Peyer's patch (tissue), 4 donors: ENCODE results near the gene MEG3. TPM values are rescaled to one million over a fixed set of nuclear protein-coding genes. Genes with fewer than 3 reads are reported as not detected.

Experiments used
- DNase-seq, 3 donors: peaks; one replicate each; pipeline ENCODE4 v3.0.0-alpha.2; 2017 to 2019
- H3K27ac ChIP-seq, 4 donors: fragments of 200-600 bp; sonication (generic); one replicate each; pipeline ENCODE4 v1.5.1; 2016 to 2019
- H3K27me3 ChIP-seq, 2 donors: fragments of 200-600 bp; sonication (generic); one replicate each; pipeline ENCODE4 v1.5.1; 2019
- H3K36me3 ChIP-seq, 3 donors: fragments of 200-600 bp; sonication (generic); one replicate each; pipeline ENCODE4 v1.5.1; 2016 to 2019
- H3K4me1 ChIP-seq, 4 donors: fragments of 200-600 bp; sonication (generic); one replicate each; pipeline ENCODE4 v1.5.1; 2016 to 2019
- H3K4me3 ChIP-seq, 4 donors: fragments of 200-600 bp; sonication (generic); 1 replicate in 3 of 4; 2 replicates in 1 of 4; pipeline ENCODE4 v1.5.1; 2016 to 2019; ENCODE audit warnings: mild to moderate bottlenecking in 1 of 4
- H3K9me3 ChIP-seq, 4 donors: fragments of 200-600 bp; sonication (generic); one replicate each; pipeline ENCODE4 v1.5.1; 2016 to 2019; ENCODE audit warnings: mild to moderate bottlenecking in 1 of 4
- CTCF ChIP-seq, 6 experiments: fragments of 450-650 bp in 4 of 6; fragments of 200-600 bp in 2 of 6; sonication (generic) in 1 of 6; IDR thresholded peaks; one replicate each; pipeline ENCODE4 v1.5.1; 2017 to 2019; ENCODE audit warnings: antibody characterized with exemption in 6 of 6, mild to moderate bottlenecking in 3 of 6, moderate library complexity in 1 of 6
- POLR2A ChIP-seq, 2 donors: fragments of 450-650 bp; IDR thresholded peaks; one replicate each; pipeline ENCODE4 v1.5.1; 2017; ENCODE audit warnings: antibody characterized with exemption in 2 of 2, mild to moderate bottlenecking in 2 of 2, moderate library complexity in 2 of 2
- total RNA-seq, 4 donors: library from RNA; depleted of rRNA; stranded (reverse); fragments of >200 nt; gene quantifications; one replicate each; pipeline ENCODE4 v1.1.0, GENCODE V29; 2016

The MEG3 gene
- total RNA-seq, 4 donors from 2014 or later, result 5.8 to 135 (median 33.8) TPM

DNA sequence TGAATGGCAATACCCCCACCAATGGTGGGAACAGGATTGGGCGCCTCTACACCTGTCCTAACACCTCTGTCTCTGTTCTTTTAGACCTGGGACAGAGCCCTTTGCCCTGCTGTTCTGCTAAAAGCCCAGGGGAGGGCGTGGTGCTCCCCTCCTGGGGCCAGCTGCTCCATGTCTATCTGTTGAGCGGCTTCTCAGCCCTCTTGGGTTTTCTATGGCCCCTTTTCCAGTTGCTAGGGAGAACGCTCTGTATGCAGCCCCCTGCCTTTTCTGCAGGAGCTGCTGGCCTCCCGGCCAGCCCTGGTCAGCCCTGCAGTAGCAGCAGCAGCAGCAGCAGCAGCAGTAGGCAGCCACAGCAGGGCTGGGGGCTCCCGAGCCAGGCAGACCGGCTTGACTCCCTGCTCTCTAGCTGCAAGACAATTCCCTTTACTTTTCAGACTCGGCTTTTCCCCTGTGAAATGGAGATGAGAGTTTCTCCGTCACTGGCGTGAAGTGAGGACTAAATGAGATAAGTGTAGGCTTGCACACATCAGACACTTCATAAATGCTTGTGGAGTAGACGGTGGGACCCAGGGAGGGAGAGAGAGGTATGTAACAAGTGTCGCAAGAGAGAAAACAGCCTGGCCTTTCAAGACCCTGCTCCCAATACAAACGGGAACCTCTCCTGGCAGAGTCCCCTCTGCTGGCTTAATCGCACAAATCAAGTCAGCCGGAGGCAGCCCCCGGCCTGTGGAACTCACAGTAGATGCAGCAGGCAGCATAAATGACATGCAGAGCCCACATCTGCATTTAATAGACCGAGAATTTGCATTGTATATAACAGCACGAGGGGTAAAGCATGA, 76.6 kb downstream of the MEG3 start:
- no peak for DNase-seq

GRCh38 chr14:100903134-100903468, 77.2 kb downstream of the MEG3 start:
- H3K27me3 ChIP-seq, result no peaks in the 10 kb centered on the region
- peaks cover 0 to 19% (median 0%) of the 10 kb centered on the region in 4 donors for H3K4me1 ChIP-seq
- H3K4me3 ChIP-seq, result no peak overlapping the region
- H3K36me3 ChIP-seq, result no peaks in the 10 kb centered on the region
- H3K27ac ChIP-seq, result no peak overlapping the region
- H3K9me3 ChIP-seq, result no peaks in the 10 kb centered on the region
- no peak for TF ChIP-seq CTCF (IDR thresholded peaks at IDR 0.05)
- TF ChIP-seq POLR2A (IDR thresholded peaks at IDR 0.05), result no peak
- DNase-seq, result no peak

More for the DNA sequence above, 76.6 kb downstream of the MEG3 start:
- Histone ChIP-seq H3K36me3 (no peaks in the 10 kb centered on the region), H3K4me1 (peaks cover 0 to 19% (median 0%) of the 10 kb centered on the region in 4 donors), H3K4me3 (no peak overlapping the region), H3K27me3 (no peaks in the 10 kb centered on the region), H3K27ac (no peak overlapping the region), H3K9me3 (no peaks in the 10 kb centered on the region)
- TF ChIP-seq CTCF (IDR thresholded peaks at IDR 0.05) (no peak), POLR2A (IDR thresholded peaks at IDR 0.05) (no peak)

- Histone ChIP-seq H3K36me3 (no peaks in the 10 kb centered on the region), H3K27me3 (no peaks in the 10 kb centered on the region), H3K4me1 (peaks cover 0 to 19% (median 0%) of the 10 kb centered on the region in 4 donors), H3K4me3 (no peak within 1 kb of the TSS), H3K27ac (no peak within 1 kb of the TSS), H3K9me3 (no peaks in the 10 kb centered on the region)
- DNase-seq, result no peak
- no peak for TF ChIP-seq POLR2A (IDR thresholded peaks at IDR 0.05)
- TF ChIP-seq CTCF (IDR thresholded peaks at IDR 0.05), result no peak
Observed at GRCh38 chr14:100903672-100904185, 77.8 kb downstream of the MEG3 start, which contains the start of gene RTL1. Gene RTL1 (minus strand): TSS chr14:100903722. CDS start chr14:100884788, 18,934 bp downstream.

- Histone ChIP-seq H3K4me1 (peaks cover 0 to 13% (median 0%) of the 10 kb centered on the region in 4 donors), H3K27ac (no peak overlapping the region), H3K4me3 (no peak overlapping the region), H3K27me3 (no peaks in the 10 kb centered on the region), H3K9me3 (no peaks in the 10 kb centered on the region), H3K36me3 (no peaks in the 10 kb centered on the region)
- no peak for TF ChIP-seq POLR2A (IDR thresholded peaks at IDR 0.05)
- no peak for TF ChIP-seq CTCF (IDR thresholded peaks at IDR 0.05)
- DNase-seq, result no peak
Observed at GRCh38 chr14:100904307-100905087, 78.6 kb downstream of the MEG3 start.

DNA sequence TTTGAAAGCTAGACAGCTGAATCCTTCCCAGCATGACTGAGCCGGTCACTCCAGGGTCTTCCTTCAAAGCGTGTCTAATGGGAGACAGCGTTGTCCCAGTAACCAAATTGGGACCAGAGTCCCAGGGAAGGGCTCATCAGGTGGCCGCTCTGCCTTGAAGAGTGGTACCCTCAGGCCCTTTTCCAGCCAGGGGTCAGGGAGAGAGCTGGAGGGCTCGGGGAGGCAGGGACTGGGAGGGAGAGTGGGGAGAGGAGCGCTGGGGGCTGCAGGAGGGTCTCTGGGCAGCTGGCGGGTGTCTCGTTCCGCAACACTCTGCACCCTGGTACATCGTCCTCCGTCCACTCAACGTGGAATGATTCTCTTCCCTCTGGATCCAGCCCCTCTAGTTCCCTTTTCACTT, 79.2 kb downstream of the MEG3 start:
- TF ChIP-seq CTCF (IDR thresholded peaks at IDR 0.05) (no peak), POLR2A (IDR thresholded peaks at IDR 0.05) (no peak)
- Histone ChIP-seq H3K4me3 (no peak overlapping the region), H3K9me3 (no peaks in the 10 kb centered on the region), H3K27me3 (no peaks in the 10 kb centered on the region), H3K27ac (no peak overlapping the region), H3K36me3 (no peaks in the 10 kb centered on the region), H3K4me1 (peaks cover 0 to 8% (median 0%) of the 10 kb centered on the region in 4 donors)
- DNase-seq, result no peak
